IMR-90 (cell line): Measurements from ENCODE around the gene HIGD2B. TPM values are rescaled to one million over a fixed set of nuclear protein-coding genes. Genes with fewer than 3 reads are reported as not detected.
A peak's percentile ranks its signal among the peaks of the same experiment; 100 is the strongest.
"Not testable (repeated sequence)": the region's sequence is repeated elsewhere in the genome, so short reads cannot be mapped to it uniquely, and the experiment has no call there.

Source experiments
- ATAC-seq: fragments of 200-7000 bp; cut with Tn5 transposase; 2 replicates; pipeline ENCODE4 v1.9.1; 2020; ENCODE audit warnings: low read depth, mild to moderate bottlenecking, moderate library complexity
- BruUV-seq: library from RNA; stranded (reverse); fragments of 400-500 nt; replicated peaks from 2 replicates; lab custom pipeline; 2021; lab: Mats Ljungman, UMichigan
- CTCF ChIA-PET: fragments of 300-600 bp; formaldehyde crosslinking; extraction: SDS; loops from one replicate; lab custom pipeline; 2021; ENCODE audit warnings: antibody characterized with exemption; lab: Yijun Ruan, JAX
- POLR2A ChIA-PET: fragments of 300-600 bp; sonication (Branson Sonifier 250); formaldehyde crosslinking; loops from one replicate; lab custom pipeline; 2022; ENCODE audit warnings: antibody characterized with exemption; ENCODE audit not compliant: unreplicated experiment; lab: Charles Lee
- DNase-seq: peaks from one replicate; pipeline ENCODE4 v3.0.0; 2013
- H2AFZ ChIP-seq: replicated peaks from 2 replicates; pipeline ENCODE3; 2013; ENCODE audit warnings: low read length, mild to moderate bottlenecking; ENCODE audit not compliant: poor library complexity
- H2AK5ac ChIP-seq: 2 replicates; pipeline ENCODE4 v1.6.1; 2013; ENCODE audit warnings: low read depth, low read length, inconsistent platforms
- H2AK9ac ChIP-seq: replicated peaks from 2 replicates; pipeline ENCODE3; 2013; ENCODE audit warnings: mild to moderate bottlenecking, low read depth, low read length, moderate library complexity; ENCODE audit not compliant: poor library complexity
- H2BK120ac ChIP-seq: 2 replicates; pipeline ENCODE4 v1.6.1; 2013; ENCODE audit warnings: low read depth, low read length, inconsistent platforms
- H2BK15ac ChIP-seq: 3 replicates; pipeline ENCODE4 v1.6.1; 2013; ENCODE audit warnings: low read depth, low read length, inconsistent platforms
- H2BK20ac ChIP-seq: 2 replicates; pipeline ENCODE4 v1.6.1; 2013; ENCODE audit warnings: low read depth, mild to moderate bottlenecking, inconsistent platforms, low read length, moderate library complexity
- H2BK5ac ChIP-seq: 2 replicates; pipeline ENCODE4 v1.6.1; 2013; ENCODE audit warnings: mild to moderate bottlenecking, low read depth, low read length, inconsistent platforms; ENCODE audit not compliant: poor library complexity, severe bottlenecking
- H3K14ac ChIP-seq: replicated peaks from 2 replicates; pipeline ENCODE4 v1.6.1; 2013; ENCODE audit warnings: low read depth, low read length, inconsistent platforms
- H3K18ac ChIP-seq: 2 replicates; pipeline ENCODE4 v1.6.1; 2013; ENCODE audit warnings: low read depth, low read length, control low read depth
- H3K23ac ChIP-seq: 2 replicates; pipeline ENCODE4 v1.6.1; 2013; ENCODE audit warnings: low read depth, low read length, inconsistent platforms
- H3K27ac ChIP-seq: 2 replicates; pipeline ENCODE4 v1.5.1; 2013; ENCODE audit warnings: mild to moderate bottlenecking, control low read depth, low read length; ENCODE audit not compliant: insufficient read depth
- H3K27me3 ChIP-seq: 2 replicates; pipeline ENCODE4 v1.6.1; 2013; ENCODE audit warnings: low read length; ENCODE audit not compliant: control insufficient read depth, insufficient read depth
- H3K36me3 ChIP-seq: 2 replicates; pipeline ENCODE4 v1.6.1; 2013; ENCODE audit warnings: low read length, mixed read lengths; ENCODE audit not compliant: control insufficient read depth, insufficient read depth
- H3K4ac ChIP-seq: 2 replicates; pipeline ENCODE4 v1.6.1; 2013; ENCODE audit warnings: low read depth, low read length, inconsistent platforms
- H3K4me1 ChIP-seq: 2 replicates; pipeline ENCODE4 v1.6.1; 2013; ENCODE audit warnings: low read length, mixed read lengths; ENCODE audit not compliant: control insufficient read depth, insufficient read depth
- H3K4me2 ChIP-seq: 2 replicates; pipeline ENCODE4 v1.6.1; 2013; ENCODE audit warnings: low read depth, mild to moderate bottlenecking, control low read depth, low read length, moderate library complexity
- H3K4me3 ChIP-seq: 2 replicates; pipeline ENCODE4 v1.5.1; 2013; ENCODE audit warnings: low read depth, mild to moderate bottlenecking, control low read depth, low read length, moderate library complexity; ENCODE audit not compliant: insufficient read depth
- H3K56ac ChIP-seq: 2 replicates; pipeline ENCODE4 v1.6.1; 2013; ENCODE audit warnings: low read length, inconsistent platforms; ENCODE audit not compliant: insufficient read depth; ENCODE audit errors: extremely low read depth
- H3K79me1 ChIP-seq, 2 experiments: 2 replicates each; pipeline ENCODE4 v1.6.1; 2013; ENCODE audit warnings: low read length in 2 of 2, inconsistent platforms in 1 of 2, low read depth in 1 of 2
- H3K9ac ChIP-seq: 2 replicates; pipeline ENCODE4 v1.6.1; 2013; ENCODE audit warnings: low read depth, low read length, control low read depth
- H3K9me1 ChIP-seq: 2 replicates; pipeline ENCODE4 v1.6.1; 2013; ENCODE audit warnings: low read length, inconsistent platforms; ENCODE audit not compliant: insufficient read depth
- H3K9me3 ChIP-seq: 2 replicates; pipeline ENCODE4 v1.6.1; 2013; ENCODE audit warnings: low read length; ENCODE audit not compliant: control insufficient read depth, insufficient read depth
- H4K20me1 ChIP-seq: 2 replicates; pipeline ENCODE4 v1.6.1; 2013; ENCODE audit warnings: low read length, inconsistent platforms; ENCODE audit not compliant: insufficient read depth
- H4K5ac ChIP-seq: 2 replicates; pipeline ENCODE4 v1.6.1; 2013; ENCODE audit warnings: mild to moderate bottlenecking, low read depth, low read length, control low read depth
- H4K8ac ChIP-seq, 2 experiments: 2 replicates each; pipeline ENCODE4 v1.6.1; 2013; ENCODE audit warnings: low read depth in 2 of 2, low read length in 2 of 2, control low read depth in 1 of 2, inconsistent platforms in 1 of 2
- H4K91ac ChIP-seq: 2 replicates; pipeline ENCODE4 v1.6.1; 2013; ENCODE audit warnings: low read depth, low read length, inconsistent platforms; ENCODE audit not compliant: insufficient read depth
- RAD21 ChIP-seq: IDR thresholded peaks from 2 replicates; pipeline ENCODE4 v1.6.1; 2012; ENCODE audit warnings: low read length, improper control_type of control experiment
- WGBS, 2 experiments: methylation state at CpG; one replicate each; pipeline versions ENCODE4 v1.1.5 to v1.1.7; 2013; ENCODE audit warnings: missing lambda C conversion rate in 2 of 2; ENCODE audit not compliant: insufficient read length in 1 of 2; ENCODE audit errors: extremely low coverage in 2 of 2; 5-methylcytosine and 5-hydroxymethylcytosine counted together
- dilution Hi-C: fragments of 300-500 bp; cut with HindIII; formaldehyde crosslinking; loops from one replicate; pipeline ENCODE4 v1.14.3; 2018; ENCODE audit warnings: low sequenced_read_pairs; ENCODE audit not compliant: unreplicated experiment
- in situ Hi-C: fragments of 300-500 bp; cut with MboI; formaldehyde crosslinking; loops from 3 replicates; pipeline ENCODE4 v1.14.3; 2019; ENCODE audit warnings: low sequenced_read_pairs, inconsistent platforms, mixed read lengths
- intact Hi-C: fragments of 100-400 bp; cut with micrococcal nuclease; formaldehyde crosslinking; loops from 2 replicates; pipeline ENCODE4 v1.10.0; 2022
- polyA plus RNA-seq, 3 experiments: library from polyadenylated mRNA; depleted of rRNA; stranded (reverse); fragments of >200 nt; gene quantifications; 2 replicates each; pipeline ENCODE4 v1.2.3, GENCODE V29; 2012; ENCODE audit warnings: low replicate concordance in 1 of 3
- total RNA-seq: library from RNA; depleted of rRNA; stranded (reverse); fragments of >200 nt; gene quantifications from 2 replicates; pipeline ENCODE4 v1.2.3, GENCODE V29; 2012
- TF ChIP-seq, protein P1 (sequence below): conservative IDR thresholded peaks from 2 replicates; pipeline ENCODE4 v1.5.1; 2012; ENCODE audit warnings: mild to moderate bottlenecking, low read depth, low read length, improper control_type of control experiment

HIGD2B gene
- total and polyA plus RNA-seq, 2 of the 4 experiments (the other 2 are of a cell fraction), result not detected

DNA sequence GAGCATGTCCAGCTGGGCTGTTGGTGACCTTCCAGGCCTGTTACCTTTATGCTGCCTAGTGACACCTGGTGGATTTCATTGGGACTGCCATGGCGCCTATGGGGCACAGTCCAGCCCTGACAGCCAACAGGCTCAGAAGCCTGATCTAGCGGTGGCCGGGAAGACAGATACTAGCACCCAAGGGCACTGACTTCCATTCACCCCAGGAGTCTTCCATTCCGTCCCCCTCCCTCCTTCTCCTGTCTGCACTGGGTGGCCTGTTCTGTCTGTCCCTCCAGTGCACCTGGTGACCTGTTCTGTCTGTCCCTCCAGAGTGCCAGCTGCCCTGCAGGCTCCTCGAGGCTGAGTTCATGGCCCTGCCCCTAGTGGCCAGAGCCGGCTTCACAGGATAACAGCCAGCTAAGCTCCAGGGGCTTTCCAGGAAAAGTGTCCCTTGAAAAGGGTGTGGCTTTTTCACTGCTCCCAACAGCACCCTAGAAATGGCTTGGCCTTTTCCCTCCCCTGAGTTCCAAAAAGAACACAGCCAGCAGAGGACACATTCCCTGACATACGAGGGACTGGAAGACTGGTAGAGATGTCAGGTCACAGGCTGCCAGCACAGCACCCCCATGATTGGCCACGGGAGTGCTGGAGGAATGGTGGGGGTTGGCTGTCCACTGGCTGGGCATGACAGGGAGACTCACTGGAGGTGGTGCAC is 15.2 kb downstream of the HIGD2B start:
- H3K18ac ChIP-seq, H3K4me1 ChIP-seq, H4K91ac ChIP-seq, H3K79me1 ChIP-seq, H2BK20ac ChIP-seq, BruUV-seq, POLR2A ChIA-PET, H2AK9ac ChIP-seq, H3K9me1 ChIP-seq, dilution Hi-C loops, H3K4ac ChIP-seq, H2BK120ac ChIP-seq, H3K36me3 ChIP-seq, H4K8ac ChIP-seq, H3K9me3 ChIP-seq, H2BK15ac ChIP-seq, H3K27me3 ChIP-seq, H3K56ac ChIP-seq, H2AK5ac ChIP-seq, H3K23ac ChIP-seq, H2BK5ac ChIP-seq, H4K20me1 ChIP-seq, H3K14ac ChIP-seq, H3K27ac ChIP-seq, H4K5ac ChIP-seq, H3K9ac ChIP-seq: not testable (repeated sequence)
- in situ Hi-C loops (loop anchor here (10.0 kb wide), 2 partner anchors 56 to 366 kb away; no protein-coding TSS in a partner anchor), intact Hi-C loops (loop anchor here (2.0 kb wide), 1 partner anchor 70 kb away; no protein-coding TSS in a partner anchor)
- CTCF ChIA-PET, result interaction anchor here (0.6 to 1.9 kb wide), 4 partner anchors 10 to 759 kb away, joined by 3 to 8 read pairs (median 5); no protein-coding TSS in a partner anchor
- TF ChIP-seq, protein P1, sequence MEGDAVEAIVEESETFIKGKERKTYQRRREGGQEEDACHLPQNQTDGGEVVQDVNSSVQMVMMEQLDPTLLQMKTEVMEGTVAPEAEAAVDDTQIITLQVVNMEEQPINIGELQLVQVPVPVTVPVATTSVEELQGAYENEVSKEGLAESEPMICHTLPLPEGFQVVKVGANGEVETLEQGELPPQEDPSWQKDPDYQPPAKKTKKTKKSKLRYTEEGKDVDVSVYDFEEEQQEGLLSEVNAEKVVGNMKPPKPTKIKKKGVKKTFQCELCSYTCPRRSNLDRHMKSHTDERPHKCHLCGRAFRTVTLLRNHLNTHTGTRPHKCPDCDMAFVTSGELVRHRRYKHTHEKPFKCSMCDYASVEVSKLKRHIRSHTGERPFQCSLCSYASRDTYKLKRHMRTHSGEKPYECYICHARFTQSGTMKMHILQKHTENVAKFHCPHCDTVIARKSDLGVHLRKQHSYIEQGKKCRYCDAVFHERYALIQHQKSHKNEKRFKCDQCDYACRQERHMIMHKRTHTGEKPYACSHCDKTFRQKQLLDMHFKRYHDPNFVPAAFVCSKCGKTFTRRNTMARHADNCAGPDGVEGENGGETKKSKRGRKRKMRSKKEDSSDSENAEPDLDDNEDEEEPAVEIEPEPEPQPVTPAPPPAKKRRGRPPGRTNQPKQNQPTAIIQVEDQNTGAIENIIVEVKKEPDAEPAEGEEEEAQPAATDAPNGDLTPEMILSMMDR, result peak; percentile 60
- TF ChIP-seq RAD21, result peak; percentile 38; the same call in 1 of the 2 replicates
- 0% methylated on average over 1 of the region's 8 CpGs; no CpG with 5 or more reads in 1 of the 2 experiments for WGBS, 2 experiments
- ATAC-seq, result peak; percentile 98
- H3K4me3 ChIP-seq, result peak overlapping the region; percentile 36
- H3K4me2 ChIP-seq, result peak overlapping the region; percentile 97
- peak; percentile 44 for DNase-seq
- H2AFZ ChIP-seq, result peak overlapping the region; percentile 82

DNA sequence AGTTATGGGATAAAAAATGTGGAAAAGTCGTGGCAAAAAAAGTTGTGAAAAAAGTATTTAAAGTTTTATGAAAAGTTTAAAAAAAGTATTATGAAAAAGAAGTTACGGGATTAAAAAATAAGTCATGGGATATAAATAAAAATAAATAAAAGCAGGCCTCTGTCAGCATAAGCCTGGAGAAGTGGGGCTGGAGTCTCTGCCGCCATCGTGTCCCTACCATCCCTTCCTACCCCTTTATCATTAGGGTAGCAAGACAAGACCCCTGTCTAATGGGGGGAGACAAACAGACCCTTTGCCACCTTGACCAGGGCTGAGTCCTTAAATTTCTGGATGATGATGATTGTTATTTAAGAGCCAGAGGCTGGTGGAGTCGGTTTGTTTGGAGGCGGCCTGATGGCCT is 16.2 kb downstream of the HIGD2B start:
- H3K18ac ChIP-seq, H3K14ac ChIP-seq, H3K9me3 ChIP-seq, H3K79me1 ChIP-seq, DNase-seq, H3K23ac ChIP-seq, H3K27me3 ChIP-seq, H4K8ac ChIP-seq, H2BK120ac ChIP-seq, H3K4me1 ChIP-seq, POLR2A ChIA-PET, H3K27ac ChIP-seq, dilution Hi-C loops, H3K56ac ChIP-seq, H3K36me3 ChIP-seq, H3K9ac ChIP-seq, H4K20me1 ChIP-seq, H2AK5ac ChIP-seq, H3K4me2 ChIP-seq, H2AK9ac ChIP-seq, ATAC-seq, H2BK5ac ChIP-seq, H3K9me1 ChIP-seq, H2BK15ac ChIP-seq, H2BK20ac ChIP-seq, BruUV-seq, H3K4me3 ChIP-seq, H4K5ac ChIP-seq, CTCF ChIA-PET, H2AFZ ChIP-seq, H4K91ac ChIP-seq, H3K4ac ChIP-seq: not testable (repeated sequence)
- intact Hi-C loops (loop anchor here (2.0 kb wide), 1 partner anchor 69 kb away; no protein-coding TSS in a partner anchor), in situ Hi-C loops (loop anchor here (10.0 kb wide), 2 partner anchors 55 to 365 kb away; no protein-coding TSS in a partner anchor)
- WGBS, 2 experiments, result no CpG with 5 or more reads among the region's 6 CpGs
